ENCODE results near the gene APMAP.

Gene APMAP

GRCh38 chr20:25023356-25023755, 30.8 kb upstream of the APMAP start:
- no peak for DNase-seq

- no peak for DNase-seq
Measured at GRCh38 chr20:25022680-25023079, 30.1 kb upstream of the APMAP start.

- no peak for DNase-seq
Measured at GRCh38 chr20:25021336-25021735, 28.8 kb upstream of the APMAP start.

- no peak for DNase-seq
Measured at GRCh38 chr20:25020901-25021301, 28.4 kb upstream of the APMAP start.

GRCh38 chr20:25020345-25020744, 27.8 kb upstream of the APMAP start:
- no peak for DNase-seq

- DNase-seq, result no peak
Measured at GRCh38 chr20:25019381-25020155, 27.0 kb upstream of the APMAP start.

GRCh38 chr20:25018841-25019240, 26.3 kb upstream of the APMAP start:
- no peak for DNase-seq

GRCh38 chr20:25018425-25018824, 25.9 kb upstream of the APMAP start:
- DNase-seq, result no peak

GRCh38 chr20:25017257-25017803, 24.8 kb upstream of the APMAP start:
- DNase-seq, result no peak

- DNase-seq, result no peak
Measured at GRCh38 chr20:25016471-25016870, 23.9 kb upstream of the APMAP start.

- DNase-seq, result no peak
Measured at GRCh38 chr20:25015986-25016385, 23.4 kb upstream of the APMAP start.

GRCh38 chr20:25014816-25015215, 22.3 kb upstream of the APMAP start:
- DNase-seq, result no peak

- DNase-seq, result no peak
Measured at GRCh38 chr20:25013478-25014380, 21.2 kb upstream of the APMAP start.

GRCh38 chr20:25012616-25013189, 20.2 kb upstream of the APMAP start:
- DNase-seq, result no peak

GRCh38 chr20:25011831-25012241, 19.3 kb upstream of the APMAP start:
- DNase-seq, result no peak

- no peak for DNase-seq
Measured at GRCh38 chr20:25011261-25011660, 18.7 kb upstream of the APMAP start.

GRCh38 chr20:25009218-25010145, 16.9 kb upstream of the APMAP start:
- DNase-seq, result no peak

GRCh38 chr20:25008388-25009217, 16.1 kb upstream of the APMAP start:
- no peak for DNase-seq

GRCh38 chr20:25007491-25008305, 15.1 kb upstream of the APMAP start:
- DNase-seq, result no peak

- DNase-seq, result no peak
Measured at GRCh38 chr20:25006431-25007167, 14.0 kb upstream of the APMAP start.

Data from NCI-H524 (cell line).